ENCODE results near the gene DCTPP1. TPM values are rescaled to one million over a fixed set of nuclear protein-coding genes. Genes with fewer than 3 reads are reported as not detected.

DCTPP1 gene
- polyA plus RNA-seq, 3 donors, result 10.5 to 45.5 (median 32.2) TPM

DNA sequence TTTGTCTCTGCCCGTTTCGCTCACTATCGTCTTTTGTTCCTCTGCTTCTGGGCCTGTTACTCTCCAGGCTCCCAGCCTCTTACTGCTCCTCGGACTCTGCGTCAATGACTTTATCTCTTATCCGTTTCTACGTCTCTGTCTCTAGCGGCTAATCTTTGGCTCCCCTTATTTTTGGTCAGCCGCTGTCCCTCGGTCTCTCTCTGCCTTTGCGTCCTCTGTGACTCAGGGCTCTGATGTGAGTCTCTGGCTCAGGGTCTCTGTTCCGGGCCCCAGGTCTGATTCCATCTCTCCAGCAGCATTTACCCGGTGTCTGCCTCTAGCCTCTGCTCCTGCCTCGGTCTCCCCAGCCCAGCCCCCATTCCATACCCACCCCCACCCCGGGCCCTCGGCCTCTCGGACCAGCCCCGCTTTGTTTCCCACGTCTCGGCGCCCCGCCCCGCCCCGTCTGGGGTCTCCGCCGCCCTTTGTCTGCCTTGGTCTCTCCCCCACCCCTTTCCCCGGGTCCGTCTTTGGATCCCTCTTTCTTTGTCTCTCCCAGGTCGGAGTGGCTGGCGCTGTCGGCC lies 35.2 kb downstream of the DCTPP1 start:
- TF ChIP-seq CTCF (IDR thresholded peaks at IDR 0.05), result no peak
- Histone ChIP-seq H3K9me3 (replicated peaks in 1 of 2; ENCODE audit: control insufficient read depth in 1 of 2, insufficient read depth in 1 of 2, low read length in 2 of 2) (no peaks in the 10 kb centered on the region), H3K4me1 (ENCODE audit: control insufficient read depth in 1 of 2, insufficient read depth in 2 of 2, low read length in 2 of 2) (peaks cover 8 to 16% of the 10 kb centered on the region in 2 donors), H3K4me2 (replicated peaks; ENCODE audit: extremely low read depth, low read length, poor library complexity, severe bottlenecking) (peak overlapping the region; percentile 79), H3K27ac (ENCODE audit: low read depth in 1 of 2, low read length in 2 of 2) (no peak overlapping the region), H4K20me1 (ENCODE audit: insufficient read depth, low read length) (no peaks in the 10 kb centered on the region), H2AFZ (ENCODE audit: insufficient read depth, low read depth, low read length, poor library complexity, severe bottlenecking) (peak overlapping the region; percentile 90), H3K27me3 (ENCODE audit: control insufficient read depth in 2 of 2, insufficient read depth in 2 of 2, low read length in 2 of 2) (no peaks in the 10 kb centered on the region), H3K36me3 (replicated peaks in 1 of 2; ENCODE audit: control insufficient read depth in 1 of 2, insufficient read depth in 2 of 2, low read length in 2 of 2) (no peaks in the 10 kb centered on the region), H3K4me3 (replicated peaks in 1 of 3; ENCODE audit: low read depth in 2 of 3, low read length in 3 of 3) (peak overlapping the region; percentile 27 to 80 (median 46)), H3K79me2 (ENCODE audit: insufficient read depth, low read length) (no peaks in the 10 kb centered on the region), H3K9ac (ENCODE audit: insufficient read depth, low read length, poor library complexity, severe bottlenecking) (peak overlapping the region; percentile 62)
- Mint-ChIP-seq H3K9me3 (no peaks in the 10 kb centered on the region), H3K27ac (peak overlapping the region in 3 of 7 donors; percentile 18 to 68 (median 20)), H3K27me3 (ENCODE audit: low read depth in 3 of 3) (peaks cover 8 to 27% (median 11%) of the 10 kb centered on the region in 3 donors), H3K36me3 (peaks cover 5 to 13% of the 10 kb centered on the region in 2 donors), H3K4me3 (peak overlapping the region; percentile 84 to 91), H3K4me1 (peaks cover 23% of the 10 kb centered on the region)
- WGBS (ENCODE audit: insufficient coverage), result 31% methylated on average over 25 of the region's 31 CpGs
- no peak for DNase-seq
- intact Hi-C loops (cut with micrococcal nuclease), result loop anchor here in 1 of 2 donors (2.0 kb wide), 1 partner anchor 14 kb away; no protein-coding TSS in a partner anchor

DNA sequence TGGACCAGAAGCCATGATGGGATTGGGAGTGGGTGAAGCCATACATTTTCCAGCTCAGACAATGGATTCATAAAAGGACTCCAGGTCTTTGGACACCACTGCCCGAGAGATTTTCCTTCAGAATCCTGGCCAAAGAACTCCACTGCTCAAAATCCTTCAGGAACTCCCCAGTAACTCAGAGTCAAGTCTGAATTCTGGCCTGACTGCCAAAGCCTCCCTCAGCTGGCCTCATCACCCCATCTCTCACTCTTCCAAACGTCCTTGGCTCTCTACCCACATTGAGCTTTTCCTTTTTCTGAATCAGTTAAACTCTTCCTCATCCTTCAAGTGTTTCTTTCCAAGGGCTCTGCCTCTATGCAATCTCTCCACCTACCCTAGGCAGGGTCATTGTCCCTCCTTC lies 46.3 kb downstream of the DCTPP1 start:
- Histone ChIP-seq H3K9me3 (replicated peaks in 1 of 2; ENCODE audit: control insufficient read depth in 1 of 2, insufficient read depth in 1 of 2, low read length in 2 of 2) (no peaks in the 10 kb centered on the region), H3K4me1 (ENCODE audit: control insufficient read depth in 1 of 2, insufficient read depth in 2 of 2, low read length in 2 of 2) (peaks cover 15 to 23% of the 10 kb centered on the region in 2 donors), H3K4me3 (replicated peaks in 1 of 3; ENCODE audit: low read depth in 2 of 3, low read length in 3 of 3) (no peak overlapping the region), H4K20me1 (ENCODE audit: insufficient read depth, low read length) (no peaks in the 10 kb centered on the region), H3K27ac (ENCODE audit: low read depth in 1 of 2, low read length in 2 of 2) (no peak overlapping the region), H3K9ac (ENCODE audit: insufficient read depth, low read length, poor library complexity, severe bottlenecking) (no peak overlapping the region), H3K27me3 (ENCODE audit: control insufficient read depth in 2 of 2, insufficient read depth in 2 of 2, low read length in 2 of 2) (peaks cover 0 to 3% of the 10 kb centered on the region in 2 donors), H2AFZ (ENCODE audit: insufficient read depth, low read depth, low read length, poor library complexity, severe bottlenecking) (no peak overlapping the region), H3K79me2 (ENCODE audit: insufficient read depth, low read length) (peaks cover 7% of the 10 kb centered on the region), H3K4me2 (replicated peaks; ENCODE audit: extremely low read depth, low read length, poor library complexity, severe bottlenecking) (no peak overlapping the region), H3K36me3 (replicated peaks in 1 of 2; ENCODE audit: control insufficient read depth in 1 of 2, insufficient read depth in 2 of 2, low read length in 2 of 2) (no peaks in the 10 kb centered on the region)
- intact Hi-C loops (cut with micrococcal nuclease), result no loop called here
- Mint-ChIP-seq H3K27me3 (ENCODE audit: low read depth in 3 of 3) (peaks cover 10 to 15% (median 13%) of the 10 kb centered on the region in 3 donors), H3K27ac (no peak overlapping the region), H3K4me1 (peaks cover 19% of the 10 kb centered on the region), H3K9me3 (no peaks in the 10 kb centered on the region), H3K36me3 (no peaks in the 10 kb centered on the region), H3K4me3 (peak overlapping the region; percentile 28 to 42)
- TF ChIP-seq CTCF (IDR thresholded peaks at IDR 0.05), result no peak
- DNase-seq, result no peak
- 77% methylated on average over 2 of the region's 2 CpGs for WGBS (ENCODE audit: insufficient coverage)
